HFFc6 (cell line): ENCODE data around the gene PRKCE. TPM values are rescaled to one million over a fixed set of nuclear protein-coding genes. Genes with fewer than 3 reads are reported as not detected.

ENCODE experiments used
- DNase-seq: peaks from one replicate; pipeline ENCODE4 v3.0.0-alpha.2; 2018
- H3K27ac Mint-ChIP-seq: 2 replicates; pipeline ENCODE4 v1.8.0; 2020; ENCODE audit warnings: mild to moderate bottlenecking, mixed read lengths
- H3K27me3 Mint-ChIP-seq: 2 replicates; pipeline ENCODE4 v1.8.0; 2021; ENCODE audit warnings: mild to moderate bottlenecking, moderate library complexity, mixed read lengths; ENCODE audit not compliant: insufficient read depth
- H3K36me3 Mint-ChIP-seq: 2 replicates; pipeline ENCODE4 v1.8.0; 2021; ENCODE audit warnings: low read depth, mixed read lengths
- H3K4me1 Mint-ChIP-seq: 2 replicates; pipeline ENCODE4 v1.8.0; 2020; ENCODE audit warnings: low read depth, mixed read lengths
- H3K4me3 Mint-ChIP-seq: 2 replicates; pipeline ENCODE4 v1.8.0; 2020; ENCODE audit warnings: mild to moderate bottlenecking, moderate library complexity, mixed read lengths
- H3K9me3 Mint-ChIP-seq: 2 replicates; pipeline ENCODE4 v1.8.0; 2020; ENCODE audit warnings: mild to moderate bottlenecking, mixed read lengths
- total RNA-seq, 6 experiments: library from RNA; stranded (reverse); fragmentation: NEBNext Ultra II Directional; extraction: Animal tissue kit (Norgen Biotek cat#: 25700); gene quantifications; 2 replicates in 1 of 6; 3 replicates in 5 of 6; pipeline ENCODE4 v1.2.3, GENCODE V29; 2021
- TF ChIP-seq, protein P1 (sequence below): fragments of 200-600 bp; sonication (generic); IDR thresholded peaks from 2 replicates; pipeline ENCODE4 v1.5.0; 2021; ENCODE audit warnings: antibody characterized with exemption, mild to moderate bottlenecking

The PRKCE gene
- total RNA-seq, 6 experiments from 2014 or later: 10.8 to 13.7 (median 12.0) TPM

DNA sequence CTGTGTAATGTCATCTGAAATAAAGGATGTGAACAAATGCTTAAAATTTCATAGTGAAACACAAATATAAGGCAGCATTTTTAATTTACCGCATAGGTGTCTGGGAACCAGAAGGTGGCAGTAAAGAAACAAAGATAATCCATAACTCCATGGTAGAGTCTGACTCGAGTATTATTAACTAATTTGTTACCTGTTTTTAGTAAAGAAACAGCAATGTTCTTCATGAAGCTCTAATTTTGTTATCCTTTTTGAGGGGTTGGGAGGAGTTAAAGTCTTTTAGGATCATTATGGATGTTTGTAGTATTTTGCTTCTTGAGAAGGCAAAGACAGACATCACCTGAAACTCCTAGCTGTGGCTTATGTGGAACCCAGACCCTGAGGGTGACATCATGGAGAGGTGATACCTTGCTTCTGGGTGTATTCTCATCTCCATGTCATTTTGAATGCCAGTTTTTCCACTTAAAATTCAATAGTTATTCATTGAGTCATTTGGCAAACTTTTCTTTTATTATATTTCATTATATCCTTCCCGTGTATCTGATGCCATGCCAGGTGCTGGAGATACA, 359.5 kb downstream of the PRKCE start:
- peaks cover 85% of the 10 kb centered on the region for H3K4me1 Mint-ChIP-seq

DNA sequence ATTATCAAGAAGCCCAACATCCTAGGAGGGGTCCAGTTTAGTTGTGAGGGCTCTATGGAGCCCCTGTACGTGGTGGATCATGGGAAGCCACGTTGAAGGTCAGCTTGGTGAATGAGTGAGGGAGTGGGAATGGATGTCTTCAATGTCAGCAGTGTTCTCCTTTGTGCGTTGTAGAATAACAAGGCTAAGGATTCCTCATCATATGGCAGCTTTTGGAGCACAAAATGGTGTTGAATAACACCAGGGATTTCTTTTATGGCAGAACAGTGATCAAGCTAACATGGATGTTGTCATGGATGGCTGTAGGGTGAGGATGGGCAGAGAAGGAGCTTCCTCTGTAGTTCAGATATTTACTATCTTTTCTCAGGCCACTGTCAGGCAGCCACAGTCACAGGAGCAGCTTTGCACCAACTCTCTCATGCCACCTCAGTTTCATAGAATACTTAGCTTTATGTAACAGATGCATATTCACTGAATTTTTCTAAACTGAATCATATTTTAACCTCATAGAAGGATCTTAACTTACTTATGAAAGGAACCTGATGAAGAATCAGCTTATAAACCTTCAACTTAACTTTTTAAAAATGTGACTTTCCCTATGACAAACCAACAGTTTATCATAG, 361.3 kb downstream of the PRKCE start:
- DNase-seq: peak; percentile 28
- peak overlapping the region; percentile 58 for H3K27ac Mint-ChIP-seq

More for the DNA sequence above, 359.5 kb downstream of the PRKCE start:
- H3K36me3 Mint-ChIP-seq: peaks cover 20% of the 10 kb centered on the region; the same call in 1 of the 2 replicates
- H3K9me3 Mint-ChIP-seq: no peaks in the 10 kb centered on the region; the same call in 1 of the 2 replicates
- H3K4me3 Mint-ChIP-seq: no peak overlapping the region
- H3K27ac Mint-ChIP-seq: peak overlapping the region; percentile 33; the same call in 1 of the 2 replicates
- H3K27me3 Mint-ChIP-seq: peaks cover 5% of the 10 kb centered on the region; the same call in 1 of the 2 replicates
- TF ChIP-seq, protein P1, sequence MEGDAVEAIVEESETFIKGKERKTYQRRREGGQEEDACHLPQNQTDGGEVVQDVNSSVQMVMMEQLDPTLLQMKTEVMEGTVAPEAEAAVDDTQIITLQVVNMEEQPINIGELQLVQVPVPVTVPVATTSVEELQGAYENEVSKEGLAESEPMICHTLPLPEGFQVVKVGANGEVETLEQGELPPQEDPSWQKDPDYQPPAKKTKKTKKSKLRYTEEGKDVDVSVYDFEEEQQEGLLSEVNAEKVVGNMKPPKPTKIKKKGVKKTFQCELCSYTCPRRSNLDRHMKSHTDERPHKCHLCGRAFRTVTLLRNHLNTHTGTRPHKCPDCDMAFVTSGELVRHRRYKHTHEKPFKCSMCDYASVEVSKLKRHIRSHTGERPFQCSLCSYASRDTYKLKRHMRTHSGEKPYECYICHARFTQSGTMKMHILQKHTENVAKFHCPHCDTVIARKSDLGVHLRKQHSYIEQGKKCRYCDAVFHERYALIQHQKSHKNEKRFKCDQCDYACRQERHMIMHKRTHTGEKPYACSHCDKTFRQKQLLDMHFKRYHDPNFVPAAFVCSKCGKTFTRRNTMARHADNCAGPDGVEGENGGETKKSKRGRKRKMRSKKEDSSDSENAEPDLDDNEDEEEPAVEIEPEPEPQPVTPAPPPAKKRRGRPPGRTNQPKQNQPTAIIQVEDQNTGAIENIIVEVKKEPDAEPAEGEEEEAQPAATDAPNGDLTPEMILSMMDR: peak; percentile 84
- DNase-seq: peak; percentile 56

DNA sequence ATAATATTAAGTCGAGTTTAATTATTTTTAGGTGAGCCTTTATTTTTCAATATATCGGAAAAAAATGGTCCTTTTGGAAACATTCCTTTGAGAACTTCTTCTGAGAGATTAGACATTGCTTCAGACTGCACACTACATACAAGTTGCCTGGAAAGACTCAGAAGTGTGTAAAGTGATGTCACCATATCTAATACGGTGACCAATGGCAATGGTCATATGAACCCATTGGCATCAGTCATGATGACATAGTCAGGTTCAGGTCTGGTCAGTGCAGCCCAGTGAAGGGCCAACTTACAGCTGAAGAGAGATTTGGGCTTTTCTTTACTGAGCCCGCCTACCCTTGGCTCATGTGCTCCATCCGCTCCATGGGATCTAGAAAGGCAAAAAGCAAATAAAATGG, 362.3 kb downstream of the PRKCE start:
- H3K9me3 Mint-ChIP-seq: no peaks in the 10 kb centered on the region
- H3K4me3 Mint-ChIP-seq: no peak overlapping the region
- no peak overlapping the region; the same call in 1 of the 2 replicates for H3K27ac Mint-ChIP-seq

More for the DNA sequence above, 361.3 kb downstream of the PRKCE start:
- no peak overlapping the region; the same call in 1 of the 2 replicates for H3K4me3 Mint-ChIP-seq
- H3K36me3 Mint-ChIP-seq: peaks cover 20% of the 10 kb centered on the region
- peaks cover 5% of the 10 kb centered on the region; the same call in 1 of the 2 replicates for H3K27me3 Mint-ChIP-seq
- TF ChIP-seq, protein P1: no peak
- H3K9me3 Mint-ChIP-seq: no peaks in the 10 kb centered on the region; the same call in 1 of the 2 replicates
- H3K4me1 Mint-ChIP-seq: peaks cover 81% of the 10 kb centered on the region

DNA sequence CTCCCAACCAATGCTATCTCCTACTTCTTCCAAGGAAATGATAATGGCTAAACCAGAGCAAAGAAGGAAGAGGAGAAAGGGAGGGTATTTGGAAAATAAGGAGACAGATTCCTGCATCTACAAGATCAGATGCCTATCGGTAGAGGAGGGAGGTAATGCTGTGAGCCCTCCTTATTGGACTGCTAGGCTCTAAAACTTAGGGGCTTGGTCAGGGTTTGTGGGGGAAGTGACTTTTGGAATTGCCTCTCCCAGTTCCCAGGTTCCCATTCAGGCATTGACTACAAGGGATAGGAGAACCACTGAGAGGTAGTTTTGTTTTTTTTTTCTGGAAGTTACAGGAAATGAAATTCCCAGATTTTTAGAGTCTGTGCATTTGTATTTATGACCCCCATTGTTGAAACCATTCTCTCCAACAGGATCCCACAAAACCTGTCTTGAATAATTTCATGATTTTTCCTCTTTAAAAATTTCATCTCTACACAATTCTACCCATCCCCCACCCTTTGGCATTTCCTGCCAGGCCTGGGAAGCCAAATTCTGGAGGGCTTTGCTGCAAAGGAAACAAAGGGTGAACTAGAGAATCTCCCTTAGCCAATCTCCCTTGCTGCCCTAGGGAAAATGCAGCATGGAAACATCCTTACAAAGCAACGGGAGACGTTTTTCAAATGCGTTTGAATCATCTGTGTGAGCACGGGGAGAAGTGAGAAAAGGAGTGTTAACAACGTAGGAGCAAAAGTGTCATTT, 363.6 kb downstream of the PRKCE start:
- no peak for DNase-seq
- Mint-ChIP-seq H3K27me3 (peaks cover 5% of the 10 kb centered on the region; the same call in 1 of the 2 replicates), H3K4me3 (peak overlapping the region; percentile 22), H3K36me3 (peaks cover 11% of the 10 kb centered on the region), H3K9me3 (no peaks in the 10 kb centered on the region), H3K4me1 (peaks cover 59% of the 10 kb centered on the region), H3K27ac (peak overlapping the region; percentile 19)
- TF ChIP-seq, protein P1: no peak

More for the DNA sequence above, 362.3 kb downstream of the PRKCE start:
- no peak for DNase-seq
- TF ChIP-seq, protein P1: no peak
- Mint-ChIP-seq H3K27me3 (peaks cover 5% of the 10 kb centered on the region; the same call in 1 of the 2 replicates), H3K36me3 (peaks cover 11% of the 10 kb centered on the region), H3K4me1 (peaks cover 71% of the 10 kb centered on the region)

DNA sequence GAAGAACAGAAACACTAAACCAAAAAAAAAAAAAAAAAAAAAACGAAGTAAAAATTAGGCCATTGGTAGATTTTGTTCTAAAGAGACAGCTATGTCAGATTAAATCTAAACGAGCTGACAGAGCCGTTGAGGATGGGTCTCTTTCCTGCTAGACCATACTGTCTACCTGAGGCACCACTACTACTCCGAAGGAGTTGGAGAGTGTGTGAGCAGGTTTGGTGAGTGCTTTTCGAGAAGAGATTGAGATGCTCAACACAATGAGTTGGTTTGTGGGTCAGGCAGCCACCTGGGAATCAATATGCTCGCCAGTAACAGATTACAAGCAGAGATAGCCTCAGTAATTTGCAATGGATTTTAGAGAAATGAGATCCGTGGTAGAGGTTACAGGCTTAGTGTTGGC, 364.2 kb downstream of the PRKCE start:
- peaks cover 59% of the 10 kb centered on the region for H3K4me1 Mint-ChIP-seq
- peaks cover 3% of the 10 kb centered on the region; the same call in 1 of the 2 replicates for H3K9me3 Mint-ChIP-seq
- peak overlapping the region; percentile 22; the same call in 1 of the 2 replicates for H3K4me3 Mint-ChIP-seq
- DNase-seq: no peak
- peak overlapping the region; percentile 19; the same call in 1 of the 2 replicates for H3K27ac Mint-ChIP-seq
- peaks cover 15% of the 10 kb centered on the region for H3K36me3 Mint-ChIP-seq
- TF ChIP-seq, protein P1: no peak
- H3K27me3 Mint-ChIP-seq: peaks cover 5% of the 10 kb centered on the region; the same call in 1 of the 2 replicates
